ENCODE results near the gene TAMALIN. TPM values are rescaled to one million over a fixed set of nuclear protein-coding genes. Genes with fewer than 3 reads are reported as not detected.

The TAMALIN gene
- total RNA-seq, 1 experiment from 2014 or later: 1.2 TPM

GRCh38 chr12:52032804-52033445, 26.2 kb downstream of the TAMALIN start:
- Histone ChIP-seq H4K5ac (ENCODE audit: insufficient read length, low read depth, low read length) (no peak overlapping the region), H3K4me1 (ENCODE audit: insufficient read depth, low read length) (peaks cover 2% of the 10 kb centered on the region; the same call in 1 of the 2 replicates), H3K9me3 (ENCODE audit: control insufficient read depth, low read depth, low read length) (no peaks in the 10 kb centered on the region), H4K20me1 (ENCODE audit: control insufficient read depth, insufficient read depth, insufficient read length) (no peaks in the 10 kb centered on the region), H3K23me2 (ENCODE audit: insufficient read length, low read depth, low read length, poor library complexity, severe bottlenecking) (peaks cover 10% of the 10 kb centered on the region), H4K8ac (replicated peaks; ENCODE audit: insufficient read length, low read depth, low read length) (no peak overlapping the region), H3K27me3 (ENCODE audit: insufficient read depth, low read length) (peaks cover 2% of the 10 kb centered on the region; the same call in 1 of the 2 replicates), H3T11ph (ENCODE audit: low read length) (no peak overlapping the region), H3K9ac (ENCODE audit: extremely low read depth, insufficient read length, low read length) (peak overlapping the region; percentile 25), H3K27ac (ENCODE audit: insufficient read length, low read depth, low read length) (no peak overlapping the region), H3K23ac (ENCODE audit: insufficient read length, low read depth, low read length) (no peak overlapping the region), H2BK12ac (ENCODE audit: insufficient read length, low read depth, low read length) (no peak overlapping the region), H3K79me2 (ENCODE audit: insufficient read depth, low read length) (no peaks in the 10 kb centered on the region), H3K14ac (ENCODE audit: insufficient read depth, low read length) (peak overlapping the region; percentile 84; the same call in 1 of the 2 replicates), H3K56ac (ENCODE audit: insufficient read length, low read depth, low read length) (no peak overlapping the region), H2BK120ac (ENCODE audit: low read depth, low read length, poor library complexity, severe bottlenecking) (peak overlapping the region; percentile 94), H4K91ac (ENCODE audit: insufficient read length, low read depth, low read length) (peak overlapping the region; percentile 52), H3K18ac (ENCODE audit: insufficient read length, low read depth, low read length) (peak overlapping the region; percentile 74), H2BK20ac (ENCODE audit: low read depth, low read length, poor library complexity, severe bottlenecking) (no peak overlapping the region), H3K4ac (ENCODE audit: low read depth, low read length) (peak overlapping the region; percentile 46; the same call in 1 of the 2 replicates), H2AFZ (ENCODE audit: low read length) (no peak overlapping the region), H2BK15ac (ENCODE audit: low read depth, low read length) (no peak overlapping the region), H3K4me2 (ENCODE audit: insufficient read depth, insufficient read length, low read length) (peak overlapping the region; percentile 53), H2BK5ac (ENCODE audit: insufficient read length, low read length) (no peak overlapping the region), H2AK5ac (ENCODE audit: insufficient read length, low read length) (no peak overlapping the region), H3K79me1 (ENCODE audit: insufficient read depth, low read depth, low read length, poor library complexity, severe bottlenecking) (no peaks in the 10 kb centered on the region)
- peaks cover 46% of the 10 kb centered on the region for H3K27me3 Mint-ChIP-seq (ENCODE audit: low read depth)
- H3K4me1 Mint-ChIP-seq: peaks cover 27 to 39% of the 10 kb centered on the region in 2 experiments
- H3K4me3 Mint-ChIP-seq: peak overlapping the region; percentile 54 to 75
- H3K27ac Mint-ChIP-seq: peak overlapping the region; percentile 93 to 97 (median 96); a peak in 6 of 7 replicates
- TF ChIP-seq, protein P1, sequence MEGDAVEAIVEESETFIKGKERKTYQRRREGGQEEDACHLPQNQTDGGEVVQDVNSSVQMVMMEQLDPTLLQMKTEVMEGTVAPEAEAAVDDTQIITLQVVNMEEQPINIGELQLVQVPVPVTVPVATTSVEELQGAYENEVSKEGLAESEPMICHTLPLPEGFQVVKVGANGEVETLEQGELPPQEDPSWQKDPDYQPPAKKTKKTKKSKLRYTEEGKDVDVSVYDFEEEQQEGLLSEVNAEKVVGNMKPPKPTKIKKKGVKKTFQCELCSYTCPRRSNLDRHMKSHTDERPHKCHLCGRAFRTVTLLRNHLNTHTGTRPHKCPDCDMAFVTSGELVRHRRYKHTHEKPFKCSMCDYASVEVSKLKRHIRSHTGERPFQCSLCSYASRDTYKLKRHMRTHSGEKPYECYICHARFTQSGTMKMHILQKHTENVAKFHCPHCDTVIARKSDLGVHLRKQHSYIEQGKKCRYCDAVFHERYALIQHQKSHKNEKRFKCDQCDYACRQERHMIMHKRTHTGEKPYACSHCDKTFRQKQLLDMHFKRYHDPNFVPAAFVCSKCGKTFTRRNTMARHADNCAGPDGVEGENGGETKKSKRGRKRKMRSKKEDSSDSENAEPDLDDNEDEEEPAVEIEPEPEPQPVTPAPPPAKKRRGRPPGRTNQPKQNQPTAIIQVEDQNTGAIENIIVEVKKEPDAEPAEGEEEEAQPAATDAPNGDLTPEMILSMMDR (conservative IDR thresholded peaks at IDR 0.05): no peak
- no CpG with 5 or more reads among the region's 48 CpGs for WGBS (ENCODE audit: extremely low coverage, insufficient read length, low lambda C conversion rate)
- no peaks in the 10 kb centered on the region for H3K9me3 Mint-ChIP-seq
- H3K36me3 Mint-ChIP-seq (ENCODE audit: insufficient read depth in 1 of 3, low read depth in 3 of 3): peaks cover 0 to 2% (median 0%) of the 10 kb centered on the region in 3 experiments; a peak in 1 of 7 replicates
- DNase-seq: peak; percentile 100
